HFFc6 (cell line): ENCODE results near the gene PHACTR4. TPM values are rescaled to one million over a fixed set of nuclear protein-coding genes. Genes with fewer than 3 reads are reported as not detected.
A peak's percentile ranks its signal among the peaks of the same experiment; 100 is the strongest.
"Not testable (repeated sequence)": the region's sequence is repeated elsewhere in the genome, so short reads cannot be mapped to it uniquely, and the experiment has no call there.

Source experiments
- DNase-seq: peaks from one replicate; pipeline ENCODE4 v3.0.0-alpha.2; 2018
- H3K27ac Mint-ChIP-seq: 2 replicates; pipeline ENCODE4 v1.8.0; 2020; ENCODE audit warnings: mild to moderate bottlenecking, mixed read lengths
- H3K27me3 Mint-ChIP-seq: 2 replicates; pipeline ENCODE4 v1.8.0; 2021; ENCODE audit warnings: mild to moderate bottlenecking, moderate library complexity, mixed read lengths; ENCODE audit not compliant: insufficient read depth
- H3K36me3 Mint-ChIP-seq: 2 replicates; pipeline ENCODE4 v1.8.0; 2021; ENCODE audit warnings: low read depth, mixed read lengths
- H3K4me1 Mint-ChIP-seq: 2 replicates; pipeline ENCODE4 v1.8.0; 2020; ENCODE audit warnings: low read depth, mixed read lengths
- H3K4me3 Mint-ChIP-seq: 2 replicates; pipeline ENCODE4 v1.8.0; 2020; ENCODE audit warnings: mild to moderate bottlenecking, moderate library complexity, mixed read lengths
- H3K9me3 Mint-ChIP-seq: 2 replicates; pipeline ENCODE4 v1.8.0; 2020; ENCODE audit warnings: mild to moderate bottlenecking, mixed read lengths
- total RNA-seq, 6 experiments: library from RNA; stranded (reverse); fragmentation: NEBNext Ultra II Directional; extraction: Animal tissue kit (Norgen Biotek cat#: 25700); gene quantifications; 2 replicates in 1 of 6; 3 replicates in 5 of 6; pipeline ENCODE4 v1.2.3, GENCODE V29; 2021
- TF ChIP-seq, protein P1 (sequence below): fragments of 200-600 bp; sonication (generic); IDR thresholded peaks from 2 replicates; pipeline ENCODE4 v1.5.0; 2021; ENCODE audit warnings: antibody characterized with exemption, mild to moderate bottlenecking

PHACTR4 gene
- total RNA-seq, 6 experiments from 2014 or later, result 19.9 to 24.4 (median 23.8) TPM

DNA sequence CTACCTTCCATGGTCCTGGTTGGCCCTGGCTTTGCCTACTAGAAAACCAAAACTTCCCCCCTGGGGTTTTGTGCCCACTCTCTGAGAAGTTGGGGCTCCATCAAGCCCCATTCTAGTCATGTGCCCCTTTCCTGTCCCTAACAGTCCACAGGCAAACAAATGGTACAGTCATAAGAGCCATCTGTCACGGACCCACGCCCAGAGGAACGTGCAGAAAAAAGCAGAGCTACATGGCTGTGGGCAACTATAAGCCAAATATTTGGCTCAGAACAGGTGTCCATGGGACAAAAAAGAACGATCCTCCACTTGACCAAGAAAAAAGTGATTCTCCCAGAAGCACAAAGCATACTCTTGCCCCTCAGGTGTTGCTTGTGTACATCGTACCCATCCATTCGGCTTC is 168.7 kb downstream of the PHACTR4 start:
- Mint-ChIP-seq H3K9me3 (no peaks in the 10 kb centered on the region), H3K4me3 (no peak overlapping the region), H3K27me3 (no peaks in the 10 kb centered on the region; the same call in 1 of the 2 replicates), H3K36me3 (peaks cover 10% of the 10 kb centered on the region), H3K27ac (no peak overlapping the region), H3K4me1 (no peaks in the 10 kb centered on the region)
- no peak for DNase-seq
- TF ChIP-seq, protein P1, sequence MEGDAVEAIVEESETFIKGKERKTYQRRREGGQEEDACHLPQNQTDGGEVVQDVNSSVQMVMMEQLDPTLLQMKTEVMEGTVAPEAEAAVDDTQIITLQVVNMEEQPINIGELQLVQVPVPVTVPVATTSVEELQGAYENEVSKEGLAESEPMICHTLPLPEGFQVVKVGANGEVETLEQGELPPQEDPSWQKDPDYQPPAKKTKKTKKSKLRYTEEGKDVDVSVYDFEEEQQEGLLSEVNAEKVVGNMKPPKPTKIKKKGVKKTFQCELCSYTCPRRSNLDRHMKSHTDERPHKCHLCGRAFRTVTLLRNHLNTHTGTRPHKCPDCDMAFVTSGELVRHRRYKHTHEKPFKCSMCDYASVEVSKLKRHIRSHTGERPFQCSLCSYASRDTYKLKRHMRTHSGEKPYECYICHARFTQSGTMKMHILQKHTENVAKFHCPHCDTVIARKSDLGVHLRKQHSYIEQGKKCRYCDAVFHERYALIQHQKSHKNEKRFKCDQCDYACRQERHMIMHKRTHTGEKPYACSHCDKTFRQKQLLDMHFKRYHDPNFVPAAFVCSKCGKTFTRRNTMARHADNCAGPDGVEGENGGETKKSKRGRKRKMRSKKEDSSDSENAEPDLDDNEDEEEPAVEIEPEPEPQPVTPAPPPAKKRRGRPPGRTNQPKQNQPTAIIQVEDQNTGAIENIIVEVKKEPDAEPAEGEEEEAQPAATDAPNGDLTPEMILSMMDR, result no peak

DNA sequence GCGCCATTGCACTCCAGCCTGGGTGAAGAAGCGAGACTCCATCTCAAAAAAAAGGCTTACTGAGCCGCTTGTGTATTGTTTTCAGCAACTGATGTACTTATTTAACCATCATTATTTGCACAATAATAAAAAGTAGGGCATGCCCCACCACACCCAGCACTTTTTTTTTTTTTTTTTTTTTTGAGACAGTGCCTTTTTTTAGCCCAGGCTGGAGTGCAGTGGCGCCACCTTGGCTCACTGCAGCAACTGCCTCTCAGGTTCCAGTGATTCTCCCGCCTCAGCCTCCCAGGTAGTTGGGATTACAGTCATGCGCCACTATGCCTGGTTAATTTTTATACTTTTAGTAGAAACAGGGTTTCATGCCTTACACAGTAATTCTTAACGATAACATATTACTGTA is 171.1 kb downstream of the PHACTR4 start:
- no peaks in the 10 kb centered on the region; the same call in none of the 2 replicates for H3K27me3 Mint-ChIP-seq
- DNase-seq, result no peak
- H3K36me3 Mint-ChIP-seq, result peaks cover 6% of the 10 kb centered on the region; the same call in 1 of the 2 replicates
- H3K27ac Mint-ChIP-seq, result no peak overlapping the region
- no peaks in the 10 kb centered on the region for H3K4me1 Mint-ChIP-seq
- TF ChIP-seq, protein P1, result peak; percentile 38; the same call in 1 of the 2 replicates
- no peaks in the 10 kb centered on the region for H3K9me3 Mint-ChIP-seq
- H3K4me3 Mint-ChIP-seq, result no peak overlapping the region

DNA sequence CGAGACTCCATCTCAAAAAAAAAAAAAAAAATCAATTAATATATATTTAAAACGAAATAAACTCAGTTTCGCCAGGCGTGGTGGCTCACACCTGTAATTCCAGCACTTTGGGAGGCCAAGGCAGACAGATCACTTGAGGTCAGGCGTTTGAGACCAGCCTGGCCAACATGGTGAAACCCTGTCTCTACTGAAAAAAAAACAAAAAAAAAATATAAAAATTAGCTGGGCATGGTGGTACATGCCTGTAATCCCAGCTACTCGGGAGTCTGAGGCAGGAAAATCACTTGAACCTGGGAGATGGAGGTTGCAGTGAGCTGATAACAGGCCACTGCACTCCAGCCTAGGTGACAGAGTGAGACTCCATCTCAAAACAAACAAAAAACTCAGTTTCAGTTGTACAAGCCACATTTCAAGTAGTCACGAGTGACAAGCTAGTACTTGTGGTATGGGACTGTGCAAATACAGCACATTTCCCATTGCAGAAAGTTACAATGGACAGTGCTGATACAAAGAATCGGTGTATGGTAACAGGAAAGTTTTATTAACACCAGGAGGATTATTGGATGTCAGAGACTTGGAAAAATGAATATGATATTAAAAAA is 172.0 kb downstream of the PHACTR4 start:
- H3K27me3 Mint-ChIP-seq, H3K4me3 Mint-ChIP-seq, H3K4me1 Mint-ChIP-seq: not testable (repeated sequence)

DNA sequence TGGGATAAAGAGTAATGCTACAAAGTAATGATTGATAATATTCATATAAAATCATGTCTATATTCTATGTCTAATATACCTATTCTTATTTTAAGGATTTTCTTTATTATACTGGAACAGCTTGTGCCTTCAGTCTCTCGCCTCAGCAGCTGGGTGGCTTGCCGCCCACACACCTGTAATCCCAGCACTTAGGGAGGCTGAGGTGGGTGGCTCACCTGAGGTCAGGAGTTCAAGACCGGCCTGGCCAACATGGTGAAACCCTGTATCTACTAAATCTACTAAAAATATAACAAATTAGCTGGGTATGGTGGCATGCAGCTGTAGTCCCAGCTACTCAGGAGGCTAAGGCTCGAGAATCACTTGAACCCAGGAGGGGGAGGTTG is 175.7 kb downstream of the PHACTR4 start:
- TF ChIP-seq, protein P1, result no peak

More for the DNA sequence above, 172.0 kb downstream of the PHACTR4 start:
- H3K9me3 Mint-ChIP-seq, H3K36me3 Mint-ChIP-seq, DNase-seq, H3K27ac Mint-ChIP-seq: not testable (repeated sequence)

DNA sequence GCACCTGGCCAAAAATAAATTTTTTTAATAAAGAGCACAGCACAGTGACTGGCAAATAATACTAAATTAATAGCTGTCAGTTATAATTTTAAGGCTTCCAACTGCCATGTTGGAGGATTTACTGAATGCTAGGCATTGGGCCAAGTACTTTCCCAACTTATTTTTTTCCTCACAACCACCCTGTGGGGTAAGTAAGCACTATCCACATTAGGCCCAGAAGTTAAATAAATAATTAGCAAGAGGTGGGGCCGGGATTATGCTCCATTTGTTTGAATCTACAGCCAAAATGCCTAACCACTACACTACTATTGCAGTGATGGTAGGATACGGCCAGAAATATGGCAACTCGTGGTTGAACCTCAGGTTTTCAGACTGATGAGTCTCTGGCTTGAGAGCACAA is 178.8 kb downstream of the PHACTR4 start:
- no peaks in the 10 kb centered on the region; the same call in none of the 2 replicates for H3K27me3 Mint-ChIP-seq
- H3K36me3 Mint-ChIP-seq, result no peaks in the 10 kb centered on the region
- H3K9me3 Mint-ChIP-seq, result no peaks in the 10 kb centered on the region
- peaks cover 6% of the 10 kb centered on the region for H3K4me1 Mint-ChIP-seq
- no peak overlapping the region for H3K4me3 Mint-ChIP-seq
- TF ChIP-seq, protein P1, result no peak
- no peak overlapping the region for H3K27ac Mint-ChIP-seq
- no peak for DNase-seq

More for the DNA sequence above, 175.7 kb downstream of the PHACTR4 start:
- H3K27me3 Mint-ChIP-seq, result no peaks in the 10 kb centered on the region; the same call in none of the 2 replicates
- H3K36me3 Mint-ChIP-seq, result no peaks in the 10 kb centered on the region
- H3K4me3 Mint-ChIP-seq, result no peak overlapping the region
- H3K4me1 Mint-ChIP-seq, result no peaks in the 10 kb centered on the region
- no peaks in the 10 kb centered on the region for H3K9me3 Mint-ChIP-seq
- DNase-seq, result no peak
- H3K27ac Mint-ChIP-seq, result no peak overlapping the region

Other genes with a start within 250 kb of the PHACTR4 start
- gene PTAFR, start 193.1 kb upstream of the PHACTR4 start, total RNA-seq, result under 1 TPM; 0.26 to 0.57 (median 0.43) TPM
- gene DNAJC8, start 136.7 kb upstream of the PHACTR4 start, total RNA-seq, result 100 to 1,000 TPM; 101 to 112 (median 105) TPM
- gene ATP5IF1, start 133.6 kb upstream of the PHACTR4 start, total RNA-seq, result 100 to 1,000 TPM; 153 to 231 (median 216) TPM
- gene SESN2, start 110.2 kb upstream of the PHACTR4 start, total RNA-seq, result 10 to 100 TPM; 15.5 to 22.0 (median 17.4) TPM
- gene MED18, start 40.7 kb upstream of the PHACTR4 start, total RNA-seq, result 10 to 100 TPM; 13.9 to 18.4 (median 15.8) TPM
- 10 to 100 TPM; 30.9 to 45.4 (median 38.4) TPM for gene RCC1, start 136.3 kb downstream of the PHACTR4 start, total RNA-seq
- 10 to 100 TPM; 20.9 to 33.0 (median 28.2) TPM for gene TRNAU1AP, start 183.3 kb downstream of the PHACTR4 start, total RNA-seq
- gene RAB42, start 222.5 kb downstream of the PHACTR4 start, total RNA-seq, result under 1 TPM in 3 of 6 experiments, not detected in 3; 0.19 to 0.53 (median 0.20) TPM